C1 segment of cervical spinal cord (tissue), 14 donors: ENCODE results near the gene OR2A12.
A peak's percentile ranks its signal among the peaks of the same experiment; 100 is the strongest.
"Not testable (repeated sequence)": the region's sequence is repeated elsewhere in the genome, so short reads cannot be mapped to it uniquely, and the experiment has no call there.

Source experiments
- DNase-seq, 14 donors: peaks; one replicate each; lab custom pipeline; 2025; lab: John Stamatoyannopoulos, UW

The OR2A12 gene

DNA sequence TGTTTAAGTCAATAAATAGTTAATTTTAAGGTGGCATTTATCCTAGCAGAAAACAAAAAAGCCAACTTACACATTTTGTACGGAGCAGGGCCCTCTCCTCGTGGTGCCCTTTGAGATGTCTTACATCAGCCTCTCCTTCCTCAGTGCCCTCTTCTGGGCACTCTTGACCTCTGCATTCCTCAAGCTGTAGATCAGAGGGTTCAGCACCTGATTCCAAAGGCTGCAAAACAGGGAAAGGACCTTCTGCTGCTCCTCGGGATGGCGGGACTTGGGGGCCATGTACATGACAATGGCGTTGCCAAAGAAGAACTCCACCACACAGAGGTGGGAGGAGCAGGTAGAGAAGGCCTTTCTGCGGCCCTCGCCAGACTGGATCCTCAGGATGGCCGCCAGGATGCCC is 32.3 kb downstream of the OR2A12 start:
- DNase-seq, result no peak

- DNase-seq, result no peak
Observed at GRCh38 chr7:144122876-144123275, 36.8 kb downstream of the OR2A12 start, which contains the start of gene OR2A14. Gene OR2A14, plus strand, starts transcription at chr7:144123176. Its CDS starts 5,937 bp downstream, at chr7:144129113.

GRCh38 chr7:144127714-144128334 is 41.7 kb downstream of the OR2A12 start:
- DNase-seq, result peak in 5 of 14 donors; percentile 9 to 25 (median 13)

GRCh38 chr7:144129601-144130000 is 43.5 kb downstream of the OR2A12 start:
- not testable (repeated sequence) for DNase-seq

DNA sequence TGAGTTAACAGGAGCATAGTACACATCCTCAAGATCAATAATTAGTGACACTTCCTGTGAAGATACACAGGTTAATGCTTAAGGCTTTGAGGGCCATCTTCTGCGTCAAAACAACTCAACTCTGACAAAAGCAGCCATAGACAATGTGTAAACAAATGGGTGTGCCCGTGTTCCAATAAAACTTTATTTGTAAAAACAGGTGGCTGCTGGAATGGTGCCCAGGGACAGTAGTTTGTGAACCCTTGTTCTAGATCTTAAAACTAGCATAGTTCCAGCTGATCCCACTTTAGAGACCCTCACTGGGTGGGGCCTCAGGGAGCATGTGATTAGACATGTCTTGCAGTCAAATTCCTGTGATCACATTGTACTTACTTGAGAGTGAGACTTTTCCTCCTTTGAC is 44.7 kb downstream of the OR2A12 start:
- DNase-seq, result no peak

DNA sequence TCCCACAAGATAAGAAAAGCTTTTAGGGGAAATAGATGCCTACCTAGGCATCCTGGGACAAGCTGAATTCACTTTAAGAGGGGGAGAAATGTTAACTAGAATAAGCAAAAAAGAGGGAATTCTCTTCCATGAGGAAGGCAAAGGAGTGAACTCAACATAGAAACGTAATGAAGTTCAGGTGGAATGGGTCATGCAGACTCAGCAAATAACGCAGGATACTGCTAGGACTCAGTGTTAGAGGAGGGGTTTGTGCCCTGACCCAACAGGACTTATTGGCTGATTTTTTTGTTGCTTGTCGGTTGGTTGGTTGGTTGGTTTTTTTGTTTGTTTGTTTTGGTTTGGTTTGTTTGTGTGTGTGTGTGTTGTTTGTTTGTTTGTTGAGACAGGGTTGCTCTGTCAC is 46.2 kb downstream of the OR2A12 start:
- no peak for DNase-seq

DNA sequence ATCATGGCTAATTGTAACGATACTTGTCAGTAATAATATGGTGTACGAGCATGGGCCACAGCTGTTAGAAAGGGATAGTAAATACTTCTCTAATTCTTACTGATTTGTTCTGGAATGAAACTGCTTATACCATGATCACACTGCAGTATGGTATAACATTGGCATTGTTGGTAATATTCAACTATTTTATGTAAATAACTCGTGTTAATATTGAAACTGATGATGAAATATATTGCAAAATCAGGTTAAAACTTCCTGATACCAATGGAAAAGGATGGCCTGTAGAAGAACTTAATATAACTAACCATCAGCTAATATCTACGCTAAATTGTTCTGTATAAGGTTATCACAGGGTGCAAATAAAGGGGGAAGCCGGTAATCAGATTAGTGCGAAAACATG is 47.2 kb downstream of the OR2A12 start:
- DNase-seq, result no peak

DNA sequence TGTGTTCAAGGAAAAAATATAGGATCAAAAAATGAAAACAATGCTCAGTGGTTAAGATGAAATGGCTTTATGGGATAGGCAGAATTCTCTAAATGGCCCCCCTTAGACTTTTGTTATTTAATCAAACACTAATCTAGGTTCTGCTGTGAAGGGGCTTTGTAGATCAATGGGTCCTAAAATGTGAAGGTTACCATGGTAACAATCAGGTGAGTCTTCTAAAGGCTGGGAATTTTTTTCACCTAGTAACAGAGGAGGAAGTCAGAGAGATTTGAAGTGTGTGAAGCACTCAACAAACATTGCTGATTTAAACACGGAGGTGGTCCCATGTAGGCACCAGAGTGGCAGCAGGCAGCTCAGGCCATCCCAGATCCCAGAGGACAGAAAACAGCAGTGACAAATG is 48.0 kb downstream of the OR2A12 start:
- no peak for DNase-seq

- no peak for DNase-seq
Observed at GRCh38 chr7:144137501-144137900, 51.4 kb downstream of the OR2A12 start.

DNA sequence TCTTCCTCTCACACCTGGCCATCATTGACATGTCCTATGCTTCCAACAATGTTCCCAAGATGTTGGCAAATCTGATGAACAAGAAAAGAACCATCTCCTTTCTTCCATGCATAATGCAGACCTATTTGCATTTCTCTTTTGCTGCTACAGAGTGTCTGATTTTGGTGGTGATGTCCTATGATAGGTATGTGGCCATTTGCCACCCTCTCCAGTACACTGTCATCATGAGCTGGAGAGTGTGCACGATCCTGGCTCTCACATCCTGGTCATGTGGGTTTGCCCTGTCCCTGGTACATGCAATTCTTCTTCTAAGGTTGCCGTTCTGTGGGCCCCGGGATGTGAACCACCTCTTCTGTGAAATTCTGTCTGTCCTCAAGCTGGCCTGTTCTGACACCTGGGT is 56.1 kb downstream of the OR2A12 start:
- no peak for DNase-seq

GRCh38 chr7:144144426-144144825 is 58.3 kb downstream of the OR2A12 start:
- DNase-seq, result no peak

GRCh38 chr7:144148224-144148827 is 62.2 kb downstream of the OR2A12 start:
- no peak for DNase-seq
